Measurements from ENCODE around the gene MYL6B.

DNA sequence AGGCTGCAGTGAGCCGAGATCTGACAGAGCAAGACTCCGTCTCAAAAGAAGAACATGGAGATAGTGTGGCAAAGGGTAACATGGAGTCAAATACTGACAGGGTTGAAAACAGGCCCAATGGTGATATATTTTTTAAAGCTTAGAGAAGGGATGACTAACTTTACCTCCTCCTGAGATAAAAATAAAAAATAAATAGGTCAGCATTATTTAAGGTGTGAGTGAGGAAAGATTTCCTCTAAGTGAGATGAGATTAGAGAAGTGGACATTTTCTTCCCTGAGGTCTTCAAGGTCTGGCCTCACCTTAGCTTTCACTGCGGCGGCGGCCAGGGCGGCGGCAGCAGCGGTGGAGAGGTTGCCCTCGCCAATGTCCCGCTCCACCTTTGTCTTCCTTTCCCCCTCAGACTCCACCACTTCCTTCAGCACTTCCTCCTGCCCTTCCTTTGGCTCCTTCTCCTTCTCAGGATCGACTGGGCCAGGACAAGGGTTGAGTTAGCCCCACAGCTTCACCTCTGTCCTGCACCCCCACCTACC is 16.9 kb downstream of the MYL6B start:
- TF ChIP-seq, protein P1, sequence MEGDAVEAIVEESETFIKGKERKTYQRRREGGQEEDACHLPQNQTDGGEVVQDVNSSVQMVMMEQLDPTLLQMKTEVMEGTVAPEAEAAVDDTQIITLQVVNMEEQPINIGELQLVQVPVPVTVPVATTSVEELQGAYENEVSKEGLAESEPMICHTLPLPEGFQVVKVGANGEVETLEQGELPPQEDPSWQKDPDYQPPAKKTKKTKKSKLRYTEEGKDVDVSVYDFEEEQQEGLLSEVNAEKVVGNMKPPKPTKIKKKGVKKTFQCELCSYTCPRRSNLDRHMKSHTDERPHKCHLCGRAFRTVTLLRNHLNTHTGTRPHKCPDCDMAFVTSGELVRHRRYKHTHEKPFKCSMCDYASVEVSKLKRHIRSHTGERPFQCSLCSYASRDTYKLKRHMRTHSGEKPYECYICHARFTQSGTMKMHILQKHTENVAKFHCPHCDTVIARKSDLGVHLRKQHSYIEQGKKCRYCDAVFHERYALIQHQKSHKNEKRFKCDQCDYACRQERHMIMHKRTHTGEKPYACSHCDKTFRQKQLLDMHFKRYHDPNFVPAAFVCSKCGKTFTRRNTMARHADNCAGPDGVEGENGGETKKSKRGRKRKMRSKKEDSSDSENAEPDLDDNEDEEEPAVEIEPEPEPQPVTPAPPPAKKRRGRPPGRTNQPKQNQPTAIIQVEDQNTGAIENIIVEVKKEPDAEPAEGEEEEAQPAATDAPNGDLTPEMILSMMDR (IDR thresholded peaks at IDR 0.05): no peak
- TF ChIP-seq POLR2A (IDR thresholded peaks at IDR 0.05): no peak

Measured in tibial nerve (tissue), 3 donors.